GM12878 (cell line): ENCODE data around the gene NR6A1. TPM values are rescaled to one million over a fixed set of nuclear protein-coding genes. Genes with fewer than 3 reads are reported as not detected.

Source experiments
- ATF7 ChIP-seq: fragments of 450-650 bp; IDR thresholded peaks from 2 replicates; pipeline ENCODE4 v1.6.1; 2016; ENCODE audit warnings: low read depth, mild to moderate bottlenecking
- CHD2 ChIP-seq: IDR thresholded peaks from 2 replicates; pipeline ENCODE4 v1.6.1; 2011; ENCODE audit warnings: low read depth, low read length, improper control_type of control experiment, borderline replicate concordance
- CTCF ChIP-seq, 3 experiments: IDR thresholded peaks in 2 of 3; conservative IDR thresholded peaks in 1 of 3; 2 replicates each; pipeline ENCODE4 v1.5.1; 2011; ENCODE audit warnings: low read depth in 3 of 3, low read length in 3 of 3, mild to moderate bottlenecking in 3 of 3, control low read depth in 2 of 3, moderate library complexity in 2 of 3, inconsistent platforms in 1 of 3, mixed read lengths in 1 of 3; ENCODE audit not compliant: control insufficient read depth in 2 of 3, insufficient read depth in 1 of 3; ENCODE audit errors: extremely low read depth in 1 of 3
- IKZF1 ChIP-seq: fragments of 450-650 bp; conservative IDR thresholded peaks from 2 replicates; pipeline ENCODE4 v1.6.1; 2017; ENCODE audit warnings: antibody characterized with exemption, mild to moderate bottlenecking
- KLF5 ChIP-seq: fragments of 450-650 bp; IDR thresholded peaks from 2 replicates; pipeline ENCODE4 v1.6.1; 2014; ENCODE audit warnings: mild to moderate bottlenecking; ENCODE audit not compliant: partially characterized antibody
- LARP7 ChIP-seq: fragments of 450-650 bp; IDR thresholded peaks from 2 replicates; pipeline ENCODE4 v1.6.1; 2017; ENCODE audit warnings: mild to moderate bottlenecking
- MEF2A ChIP-seq: IDR thresholded peaks from 2 replicates; pipeline ENCODE4 v1.6.1; 2011; ENCODE audit warnings: low read depth, mild to moderate bottlenecking, low read length, moderate library complexity; ENCODE audit not compliant: insufficient read depth
- MEF2B ChIP-seq: fragments of 450-650 bp; IDR thresholded peaks from 2 replicates; pipeline ENCODE4 v1.6.1; 2018; ENCODE audit warnings: mild to moderate bottlenecking, moderate library complexity; ENCODE audit not compliant: partially characterized antibody, poor library complexity, severe bottlenecking
- NFXL1 ChIP-seq: fragments of 450-650 bp; IDR thresholded peaks from 2 replicates; pipeline ENCODE4 v1.6.1; 2017; ENCODE audit warnings: antibody characterized with exemption, mild to moderate bottlenecking, borderline replicate concordance
- NR2F1 ChIP-seq: fragments of 450-650 bp; conservative IDR thresholded peaks from 2 replicates; pipeline ENCODE4 v1.6.1; 2017; ENCODE audit warnings: mild to moderate bottlenecking
- PBX3 ChIP-seq: IDR thresholded peaks from 2 replicates; pipeline ENCODE4 v1.6.1; 2011; ENCODE audit warnings: mild to moderate bottlenecking, low read depth, low read length, moderate library complexity; ENCODE audit not compliant: insufficient replicate concordance
- POLR2A ChIP-seq: IDR thresholded peaks from 2 replicates; pipeline ENCODE4 v1.6.1; 2011; ENCODE audit warnings: low read depth, mild to moderate bottlenecking, low read length
- RAD21 ChIP-seq: IDR thresholded peaks from 2 replicates; pipeline ENCODE4 v1.6.1; 2011; ENCODE audit warnings: mild to moderate bottlenecking, low read depth, low read length, moderate library complexity; ENCODE audit not compliant: insufficient read depth
- RCOR1 ChIP-seq: conservative IDR thresholded peaks from 2 replicates; pipeline ENCODE4 v1.6.1; 2012; ENCODE audit warnings: low read depth, low read length, improper control_type of control experiment
- RELA ChIP-seq: fragments of 450-650 bp; IDR thresholded peaks from 2 replicates; pipeline ENCODE4 v1.8.0; 2014; ENCODE audit warnings: borderline replicate concordance; ENCODE audit not compliant: partially characterized antibody
- SMAD1 ChIP-seq: fragments of 450-650 bp; IDR thresholded peaks from 2 replicates; pipeline ENCODE4 v1.6.1; 2018; ENCODE audit warnings: mild to moderate bottlenecking, low read depth; ENCODE audit not compliant: partially characterized antibody
- SMC3 ChIP-seq: IDR thresholded peaks from 2 replicates; pipeline ENCODE4 v1.6.1; 2011; ENCODE audit warnings: low read length, improper control_type of control experiment, borderline replicate concordance
- TCF7 ChIP-seq: IDR thresholded peaks from 2 replicates; pipeline ENCODE4 v1.6.1; 2014; ENCODE audit warnings: antibody characterized with exemption, borderline replicate concordance
- YBX1 ChIP-seq: fragments of 450-650 bp; IDR thresholded peaks from 2 replicates; pipeline ENCODE4 v1.6.1; 2016; ENCODE audit warnings: antibody characterized with exemption
- ZBTB11 ChIP-seq: fragments of 450-650 bp; formaldehyde crosslinking; IDR thresholded peaks from 2 replicates; pipeline ENCODE4 v1.5.0; 2022; ENCODE audit warnings: mild to moderate bottlenecking, missing genetic modification characterization
- ZNF687 ChIP-seq: fragments of 450-650 bp; IDR thresholded peaks from 2 replicates; pipeline ENCODE4 v1.6.1; 2017; ENCODE audit warnings: mild to moderate bottlenecking, moderate library complexity
- polyA plus RNA-seq, 11 experiments: library from polyadenylated mRNA; depleted of rRNA in 4 of 11; unstranded in 6 of 11; stranded (reverse) in 5 of 11; fragments of >200 nt; fragmentation: Nextera tagmentation in 4 of 11; fragmentation: Illumina TruSeq in 1 of 11; extraction: Ambion mirVana in 4 of 11; extraction: Trizol in 1 of 11; gene quantifications; 1 replicate in 1 of 11; 2 replicates in 10 of 11; pipeline versions ENCODE4 v1.2.1 to v1.2.3, GENCODE V29; 2011 to 2016; ENCODE audit warnings: inconsistent platforms in 2 of 11, missing spikeins in 2 of 11, low read depth in 1 of 11
- total RNA-seq, 4 experiments: library from RNA; depleted of rRNA in 3 of 4; stranded (reverse); fragments of >200 nt in 3 of 4; fragmentation: Illumina TruSeq in 1 of 4; extraction: Trizol in 1 of 4; gene quantifications; 2 replicates each; pipeline versions ENCODE4 v1.2.1 to v1.2.3, GENCODE V29; 2013 to 2021

NR6A1 gene
- total and polyA plus RNA-seq, 10 of the 15 experiments (the other 5 are each of a cell fraction or from before 2014, with no cell fraction given) = 1.2 to 9.2 (median 4.6) TPM

GRCh38 chr9:124659099-124659659 lies 111.9 kb downstream of the NR6A1 start (continued):
- TF ChIP-seq ZBTB11 = peak; percentile 44
- TF ChIP-seq RAD21 = no peak
- TF ChIP-seq CHD2 = peak; percentile 40; the same call in 1 of the 2 replicates
- TF ChIP-seq NR2F1 = peak; percentile 77
- peak; percentile 13 for TF ChIP-seq KLF5
- peak; percentile 44; the same call in 1 of the 2 replicates for TF ChIP-seq LARP7
- no peak for TF ChIP-seq SMC3
- peak; percentile 63 for TF ChIP-seq ZNF687
- no peak for TF ChIP-seq SMAD1
- no peak for TF ChIP-seq RELA
- TF ChIP-seq RCOR1 = no peak
- peak; percentile 79 for TF ChIP-seq PBX3
- TF ChIP-seq ATF7 = peak; percentile 58
- TF ChIP-seq YBX1 = no peak
- TF ChIP-seq CTCF (IDR thresholded peaks at IDR 0.05 in 2 of 3, conservative IDR thresholded peaks at IDR 0.05 in 1 of 3; ENCODE audit: control insufficient read depth in 2 of 3, extremely low read depth in 1 of 3, insufficient read depth in 1 of 3, low read depth in 3 of 3, low read length in 3 of 3) = no peak
- TF ChIP-seq NFXL1 = no peak
- TF ChIP-seq IKZF1 = peak; percentile 96
- TF ChIP-seq POLR2A = peak; percentile 83
- TF ChIP-seq TCF7 = no peak
- 0 out of 2 replicates have a peak, but pooled peaks have one; percentile 5 for TF ChIP-seq MEF2A
- peak; percentile 17 for TF ChIP-seq MEF2B
